ENCODE data around the gene SLC25A21.

The SLC25A21 gene

GRCh38 chr14:37051153-37051552 lies 121.3 kb downstream of the SLC25A21 start:
- no peak for TF ChIP-seq TAF1 (IDR thresholded peaks at IDR 0.05; ENCODE audit: low read depth)
- TF ChIP-seq USF1 (IDR thresholded peaks at IDR 0.05), result no peak
- no peak for TF ChIP-seq CEBPB (IDR thresholded peaks at IDR 0.05)
- no peak for TF ChIP-seq FOXM1 (IDR thresholded peaks at IDR 0.05; ENCODE audit: borderline replicate concordance, low read depth)
- no peak for TF ChIP-seq EGR1 (IDR thresholded peaks at IDR 0.05)
- TF ChIP-seq, protein P1, sequence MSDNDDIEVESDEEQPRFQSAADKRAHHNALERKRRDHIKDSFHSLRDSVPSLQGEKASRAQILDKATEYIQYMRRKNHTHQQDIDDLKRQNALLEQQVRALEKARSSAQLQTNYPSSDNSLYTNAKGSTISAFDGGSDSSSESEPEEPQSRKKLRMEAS (IDR thresholded peaks at IDR 0.05), result no peak
- TF ChIP-seq ZBTB7A (IDR thresholded peaks at IDR 0.05; ENCODE audit: low read depth), result no peak
- TF ChIP-seq TCF12 (IDR thresholded peaks at IDR 0.05; ENCODE audit: low read depth), result no peak
- TF ChIP-seq EP300 (IDR thresholded peaks at IDR 0.05; ENCODE audit: borderline replicate concordance), result no peak
- no peak for TF ChIP-seq RAD21 (IDR thresholded peaks at IDR 0.05; ENCODE audit: low read depth)
- TF ChIP-seq, protein P2, sequence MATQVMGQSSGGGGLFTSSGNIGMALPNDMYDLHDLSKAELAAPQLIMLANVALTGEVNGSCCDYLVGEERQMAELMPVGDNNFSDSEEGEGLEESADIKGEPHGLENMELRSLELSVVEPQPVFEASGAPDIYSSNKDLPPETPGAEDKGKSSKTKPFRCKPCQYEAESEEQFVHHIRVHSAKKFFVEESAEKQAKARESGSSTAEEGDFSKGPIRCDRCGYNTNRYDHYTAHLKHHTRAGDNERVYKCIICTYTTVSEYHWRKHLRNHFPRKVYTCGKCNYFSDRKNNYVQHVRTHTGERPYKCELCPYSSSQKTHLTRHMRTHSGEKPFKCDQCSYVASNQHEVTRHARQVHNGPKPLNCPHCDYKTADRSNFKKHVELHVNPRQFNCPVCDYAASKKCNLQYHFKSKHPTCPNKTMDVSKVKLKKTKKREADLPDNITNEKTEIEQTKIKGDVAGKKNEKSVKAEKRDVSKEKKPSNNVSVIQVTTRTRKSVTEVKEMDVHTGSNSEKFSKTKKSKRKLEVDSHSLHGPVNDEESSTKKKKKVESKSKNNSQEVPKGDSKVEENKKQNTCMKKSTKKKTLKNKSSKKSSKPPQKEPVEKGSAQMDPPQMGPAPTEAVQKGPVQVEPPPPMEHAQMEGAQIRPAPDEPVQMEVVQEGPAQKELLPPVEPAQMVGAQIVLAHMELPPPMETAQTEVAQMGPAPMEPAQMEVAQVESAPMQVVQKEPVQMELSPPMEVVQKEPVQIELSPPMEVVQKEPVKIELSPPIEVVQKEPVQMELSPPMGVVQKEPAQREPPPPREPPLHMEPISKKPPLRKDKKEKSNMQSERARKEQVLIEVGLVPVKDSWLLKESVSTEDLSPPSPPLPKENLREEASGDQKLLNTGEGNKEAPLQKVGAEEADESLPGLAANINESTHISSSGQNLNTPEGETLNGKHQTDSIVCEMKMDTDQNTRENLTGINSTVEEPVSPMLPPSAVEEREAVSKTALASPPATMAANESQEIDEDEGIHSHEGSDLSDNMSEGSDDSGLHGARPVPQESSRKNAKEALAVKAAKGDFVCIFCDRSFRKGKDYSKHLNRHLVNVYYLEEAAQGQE (IDR thresholded peaks at IDR 0.05; ENCODE audit: low read depth), result no peak
- TF ChIP-seq YY1 (IDR thresholded peaks at IDR 0.05; ENCODE audit: low read depth), result no peak
- no peak for TF ChIP-seq TEAD4 (IDR thresholded peaks at IDR 0.05)
- no peak for TF ChIP-seq CREB1 (IDR thresholded peaks at IDR 0.05; ENCODE audit: low read depth)

GRCh38 chr14:37048666-37049071 lies 123.7 kb downstream of the SLC25A21 start:
- TF ChIP-seq, protein P1 (IDR thresholded peaks at IDR 0.05), result no peak
- TF ChIP-seq NFIC (IDR thresholded peaks at IDR 0.05), result no peak
- no peak for TF ChIP-seq EGR1 (IDR thresholded peaks at IDR 0.05)
- TF ChIP-seq FOXM1 (IDR thresholded peaks at IDR 0.05; ENCODE audit: borderline replicate concordance, low read depth), result no peak
- no peak for TF ChIP-seq TEAD4 (IDR thresholded peaks at IDR 0.05)
- TF ChIP-seq CEBPB (IDR thresholded peaks at IDR 0.05), result no peak
- TF ChIP-seq, protein P2 (IDR thresholded peaks at IDR 0.05; ENCODE audit: low read depth), result no peak
- TF ChIP-seq RAD21 (IDR thresholded peaks at IDR 0.05; ENCODE audit: low read depth), result no peak
- no peak for TF ChIP-seq EP300 (IDR thresholded peaks at IDR 0.05; ENCODE audit: borderline replicate concordance)
- no peak for TF ChIP-seq TAF1 (IDR thresholded peaks at IDR 0.05; ENCODE audit: low read depth)
- no peak for TF ChIP-seq USF1 (IDR thresholded peaks at IDR 0.05)
- no peak for TF ChIP-seq TCF12 (IDR thresholded peaks at IDR 0.05; ENCODE audit: low read depth)

GRCh38 chr14:37047996-37048395 lies 124.4 kb downstream of the SLC25A21 start:
- no peak for TF ChIP-seq TEAD4 (IDR thresholded peaks at IDR 0.05)
- no peak for TF ChIP-seq NFIC (IDR thresholded peaks at IDR 0.05)

- no peak for TF ChIP-seq NFIC (IDR thresholded peaks at IDR 0.05)
- no peak for TF ChIP-seq CREB1 (IDR thresholded peaks at IDR 0.05; ENCODE audit: low read depth)
- no peak for TF ChIP-seq EGR1 (IDR thresholded peaks at IDR 0.05)
- no peak for TF ChIP-seq YY1 (IDR thresholded peaks at IDR 0.05; ENCODE audit: low read depth)
- TF ChIP-seq FOXM1 (IDR thresholded peaks at IDR 0.05; ENCODE audit: borderline replicate concordance, low read depth), result no peak
- TF ChIP-seq, protein P1 (IDR thresholded peaks at IDR 0.05), result no peak
- TF ChIP-seq, protein P2 (IDR thresholded peaks at IDR 0.05; ENCODE audit: low read depth), result no peak
- TF ChIP-seq CEBPB (IDR thresholded peaks at IDR 0.05), result no peak
- TF ChIP-seq USF1 (IDR thresholded peaks at IDR 0.05), result no peak
- no peak for TF ChIP-seq ZBTB7A (IDR thresholded peaks at IDR 0.05; ENCODE audit: low read depth)
- no peak for TF ChIP-seq TEAD4 (IDR thresholded peaks at IDR 0.05)
- no peak for TF ChIP-seq EP300 (IDR thresholded peaks at IDR 0.05; ENCODE audit: borderline replicate concordance)
- no peak for TF ChIP-seq TAF1 (IDR thresholded peaks at IDR 0.05; ENCODE audit: low read depth)
- TF ChIP-seq TCF12 (IDR thresholded peaks at IDR 0.05; ENCODE audit: low read depth), result no peak
- TF ChIP-seq RAD21 (IDR thresholded peaks at IDR 0.05; ENCODE audit: low read depth), result no peak
These were observed 125.2 kb downstream of the SLC25A21 start for GRCh38 chr14:37047226-37047625.
